WTC11 (cell line): ENCODE results near the gene MSI2. TPM values are rescaled to one million over a fixed set of nuclear protein-coding genes. Genes with fewer than 3 reads are reported as not detected.

Experiments
- ATAC-seq: fragments of 200-7000 bp; cut with Tn5 transposase; 2 replicates; pipeline ENCODE4 v1.10.0; 2021; ENCODE audit warnings: mild to moderate bottlenecking, moderate library complexity
- CTCF ChIA-PET: fragments of 300-600 bp; sonication (Branson Sonifier 250); formaldehyde crosslinking; loops from one replicate; lab custom pipeline; 2021; ENCODE audit warnings: antibody characterized with exemption; lab: Charles Lee
- POLR2A ChIA-PET: fragments of 350-600 bp; sonication (Branson Sonifier 250); formaldehyde crosslinking; loops from one replicate; lab custom pipeline; 2021; ENCODE audit warnings: antibody characterized with exemption; lab: Charles Lee
- DNase-seq: peaks from one replicate; pipeline ENCODE4 v3.0.0; 2021; ENCODE audit warnings: low spot score
- H3K27ac Mint-ChIP-seq: 2 replicates; pipeline ENCODE4 v1.8.0; 2021; ENCODE audit warnings: mixed read lengths
- H3K27me3 Mint-ChIP-seq: 2 replicates; pipeline ENCODE4 v1.8.0; 2021; ENCODE audit warnings: low read depth, mild to moderate bottlenecking, moderate library complexity, mixed read lengths
- H3K36me3 Mint-ChIP-seq: 2 replicates; pipeline ENCODE4 v1.8.0; 2021; ENCODE audit warnings: mixed read lengths
- H3K4me1 Mint-ChIP-seq: 2 replicates; pipeline ENCODE4 v1.8.0; 2022; ENCODE audit warnings: mixed read lengths
- H3K4me3 Mint-ChIP-seq: 2 replicates; pipeline ENCODE4 v1.8.0; 2021; ENCODE audit warnings: mild to moderate bottlenecking, moderate library complexity, mixed read lengths
- H3K9me3 Mint-ChIP-seq: 2 replicates; pipeline ENCODE4 v1.8.0; 2021; ENCODE audit warnings: mixed read lengths
- IRF2 ChIP-seq: sonication (generic); formaldehyde crosslinking; IDR thresholded peaks from 2 replicates; pipeline ENCODE4 v1.8.0; 2022; ENCODE audit warnings: low read depth, missing genetic modification reagents, borderline replicate concordance
- JUN ChIP-seq: sonication (generic); formaldehyde crosslinking; IDR thresholded peaks from 2 replicates; pipeline ENCODE4 v1.8.0; 2023; ENCODE audit warnings: mild to moderate bottlenecking, missing genetic modification reagents
- TCF7 ChIP-seq: sonication (generic); formaldehyde crosslinking; IDR thresholded peaks from 2 replicates; pipeline ENCODE4 v1.8.0; 2022; ENCODE audit warnings: mild to moderate bottlenecking, low read depth, missing genetic modification reagents, moderate library complexity
- ZBTB21 ChIP-seq: sonication (generic); formaldehyde crosslinking; IDR thresholded peaks from 2 replicates; pipeline ENCODE4 v1.8.1; 2023; ENCODE audit warnings: mild to moderate bottlenecking, missing genetic modification reagents, borderline replicate concordance
- ZNF121 ChIP-seq: sonication (generic); formaldehyde crosslinking; IDR thresholded peaks from 2 replicates; pipeline ENCODE4 v1.8.0; 2023; ENCODE audit warnings: missing genetic modification reagents
- total RNA-seq: library from RNA; stranded (reverse); gene quantifications from 3 replicates; pipeline ENCODE4 v1.2.3, GENCODE V29; 2021
- TF ChIP-seq, protein P1 (sequence below): fragments of 250-450 bp; sonication (Bioruptor Pico); IDR thresholded peaks from 2 replicates; pipeline ENCODE4 v1.9.0; 2021; ENCODE audit warnings: mild to moderate bottlenecking, borderline replicate concordance
- TF ChIP-seq, protein P2 (sequence below): sonication (generic); formaldehyde crosslinking; IDR thresholded peaks from 2 replicates; pipeline ENCODE4 v1.8.1; 2022; ENCODE audit warnings: mild to moderate bottlenecking, missing genetic modification reagents, moderate library complexity, borderline replicate concordance
- TF ChIP-seq, protein P3 (sequence below): fragments of 250-450 bp; sonication (Bioruptor Pico); conservative IDR thresholded peaks from 2 replicates; pipeline ENCODE4 v1.9.0; 2021; ENCODE audit warnings: mild to moderate bottlenecking
- TF ChIP-seq, protein P4 (sequence below): fragments of 250-450 bp; sonication (Bioruptor Pico); IDR thresholded peaks from 2 replicates; pipeline ENCODE4 v2.1.2; 2022; ENCODE audit warnings: mild to moderate bottlenecking, moderate library complexity
- TF ChIP-seq, protein P5 (sequence below): fragments of 200-600 bp; IDR thresholded peaks from 2 replicates; pipeline ENCODE4 v1.8.0; 2022; ENCODE audit warnings: antibody characterized with exemption
- TF ChIP-seq, protein P6 (sequence below): sonication (generic); formaldehyde crosslinking; conservative IDR thresholded peaks from 2 replicates; pipeline ENCODE4 v1.8.1; 2022; ENCODE audit warnings: mild to moderate bottlenecking, missing genetic modification reagents

The MSI2 gene
- total RNA-seq, 1 experiment from 2014 or later = 82.1 TPM

DNA sequence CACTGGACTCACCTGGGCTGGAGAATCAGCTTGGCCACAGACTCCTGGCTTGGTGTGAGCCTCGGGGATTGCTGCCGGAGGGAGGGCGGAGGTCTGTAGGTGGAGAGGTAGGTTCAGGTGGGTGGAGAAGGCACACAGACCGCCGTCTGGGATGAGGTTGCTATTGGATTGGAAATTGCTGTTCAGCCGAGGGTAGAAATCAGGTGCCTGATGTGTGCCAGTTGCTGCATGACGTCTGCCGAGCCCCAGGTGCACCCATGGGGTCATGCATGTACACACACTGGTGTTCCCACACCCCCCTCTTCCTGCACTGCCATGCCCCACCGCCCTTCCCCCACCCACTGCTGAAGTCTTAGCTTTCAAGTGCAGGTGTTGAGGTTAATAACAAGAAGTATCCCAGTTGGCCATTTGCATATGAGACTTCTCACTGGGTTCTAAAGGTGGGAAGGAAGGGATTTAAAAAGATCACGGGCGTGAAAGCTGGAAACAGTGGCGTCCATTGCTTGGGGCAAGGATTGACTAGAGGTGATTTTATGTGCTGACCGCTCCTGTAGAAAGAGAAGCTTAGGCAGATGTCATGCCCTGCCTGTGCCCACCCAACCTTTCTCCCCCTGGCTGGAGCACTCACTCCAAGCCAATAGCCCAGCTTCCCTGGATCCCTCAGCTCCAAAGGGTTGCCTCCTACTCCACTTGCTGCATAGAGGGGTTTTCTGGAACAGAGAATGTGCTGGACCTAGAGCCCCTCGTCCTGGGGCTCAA, 295.2 kb downstream of the MSI2 start (continued):
- TF ChIP-seq, protein P1, sequence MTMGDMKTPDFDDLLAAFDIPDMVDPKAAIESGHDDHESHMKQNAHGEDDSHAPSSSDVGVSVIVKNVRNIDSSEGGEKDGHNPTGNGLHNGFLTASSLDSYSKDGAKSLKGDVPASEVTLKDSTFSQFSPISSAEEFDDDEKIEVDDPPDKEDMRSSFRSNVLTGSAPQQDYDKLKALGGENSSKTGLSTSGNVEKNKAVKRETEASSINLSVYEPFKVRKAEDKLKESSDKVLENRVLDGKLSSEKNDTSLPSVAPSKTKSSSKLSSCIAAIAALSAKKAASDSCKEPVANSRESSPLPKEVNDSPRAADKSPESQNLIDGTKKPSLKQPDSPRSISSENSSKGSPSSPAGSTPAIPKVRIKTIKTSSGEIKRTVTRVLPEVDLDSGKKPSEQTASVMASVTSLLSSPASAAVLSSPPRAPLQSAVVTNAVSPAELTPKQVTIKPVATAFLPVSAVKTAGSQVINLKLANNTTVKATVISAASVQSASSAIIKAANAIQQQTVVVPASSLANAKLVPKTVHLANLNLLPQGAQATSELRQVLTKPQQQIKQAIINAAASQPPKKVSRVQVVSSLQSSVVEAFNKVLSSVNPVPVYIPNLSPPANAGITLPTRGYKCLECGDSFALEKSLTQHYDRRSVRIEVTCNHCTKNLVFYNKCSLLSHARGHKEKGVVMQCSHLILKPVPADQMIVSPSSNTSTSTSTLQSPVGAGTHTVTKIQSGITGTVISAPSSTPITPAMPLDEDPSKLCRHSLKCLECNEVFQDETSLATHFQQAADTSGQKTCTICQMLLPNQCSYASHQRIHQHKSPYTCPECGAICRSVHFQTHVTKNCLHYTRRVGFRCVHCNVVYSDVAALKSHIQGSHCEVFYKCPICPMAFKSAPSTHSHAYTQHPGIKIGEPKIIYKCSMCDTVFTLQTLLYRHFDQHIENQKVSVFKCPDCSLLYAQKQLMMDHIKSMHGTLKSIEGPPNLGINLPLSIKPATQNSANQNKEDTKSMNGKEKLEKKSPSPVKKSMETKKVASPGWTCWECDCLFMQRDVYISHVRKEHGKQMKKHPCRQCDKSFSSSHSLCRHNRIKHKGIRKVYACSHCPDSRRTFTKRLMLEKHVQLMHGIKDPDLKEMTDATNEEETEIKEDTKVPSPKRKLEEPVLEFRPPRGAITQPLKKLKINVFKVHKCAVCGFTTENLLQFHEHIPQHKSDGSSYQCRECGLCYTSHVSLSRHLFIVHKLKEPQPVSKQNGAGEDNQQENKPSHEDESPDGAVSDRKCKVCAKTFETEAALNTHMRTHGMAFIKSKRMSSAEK (CRISPR knock-in tag) = no peak
- TF ChIP-seq, protein P2, sequence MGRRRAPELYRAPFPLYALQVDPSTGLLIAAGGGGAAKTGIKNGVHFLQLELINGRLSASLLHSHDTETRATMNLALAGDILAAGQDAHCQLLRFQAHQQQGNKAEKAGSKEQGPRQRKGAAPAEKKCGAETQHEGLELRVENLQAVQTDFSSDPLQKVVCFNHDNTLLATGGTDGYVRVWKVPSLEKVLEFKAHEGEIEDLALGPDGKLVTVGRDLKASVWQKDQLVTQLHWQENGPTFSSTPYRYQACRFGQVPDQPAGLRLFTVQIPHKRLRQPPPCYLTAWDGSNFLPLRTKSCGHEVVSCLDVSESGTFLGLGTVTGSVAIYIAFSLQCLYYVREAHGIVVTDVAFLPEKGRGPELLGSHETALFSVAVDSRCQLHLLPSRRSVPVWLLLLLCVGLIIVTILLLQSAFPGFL (CRISPR knock-in tag) = no peak
- TF ChIP-seq TCF7 (CRISPR knock-in tag) (no peak), ZBTB21 (no peak), IRF2 (no peak), JUN (CRISPR knock-in tag) (no peak)
- TF ChIP-seq, protein P3, sequence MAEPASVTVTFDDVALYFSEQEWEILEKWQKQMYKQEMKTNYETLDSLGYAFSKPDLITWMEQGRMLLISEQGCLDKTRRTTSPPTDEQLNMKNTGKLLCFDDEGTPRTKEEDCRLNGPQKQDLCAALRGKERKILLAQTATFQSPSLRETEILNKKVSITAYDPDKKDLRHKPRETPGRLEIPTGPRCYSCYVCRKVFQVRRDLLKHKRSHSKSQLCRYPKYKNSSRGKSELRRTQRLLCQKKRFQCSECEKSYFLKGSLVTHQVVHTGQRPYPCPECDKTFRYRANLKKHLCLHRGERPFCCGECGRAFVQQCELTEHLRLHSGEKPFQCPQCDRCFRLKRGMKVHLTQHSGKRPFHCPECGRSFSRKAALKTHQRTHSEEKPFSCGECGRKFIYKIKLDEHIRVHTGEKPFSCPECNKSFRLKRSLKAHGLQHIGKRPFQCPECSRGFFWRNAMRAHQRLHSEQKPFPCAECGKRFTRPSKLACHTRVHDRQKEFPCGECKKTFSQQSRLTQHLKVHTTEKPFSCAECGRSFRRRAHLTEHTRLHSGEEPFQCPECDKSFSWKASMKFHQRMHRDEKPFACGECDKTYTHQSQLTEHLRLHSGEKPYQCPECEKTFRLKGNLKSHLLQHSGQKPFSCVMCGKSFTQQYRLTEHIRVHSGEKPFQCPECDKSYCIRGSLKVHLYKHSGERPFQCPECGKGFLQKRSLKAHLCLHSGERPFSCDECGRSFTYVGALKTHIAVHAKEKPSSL (CRISPR knock-in tag) = no peak

DNA sequence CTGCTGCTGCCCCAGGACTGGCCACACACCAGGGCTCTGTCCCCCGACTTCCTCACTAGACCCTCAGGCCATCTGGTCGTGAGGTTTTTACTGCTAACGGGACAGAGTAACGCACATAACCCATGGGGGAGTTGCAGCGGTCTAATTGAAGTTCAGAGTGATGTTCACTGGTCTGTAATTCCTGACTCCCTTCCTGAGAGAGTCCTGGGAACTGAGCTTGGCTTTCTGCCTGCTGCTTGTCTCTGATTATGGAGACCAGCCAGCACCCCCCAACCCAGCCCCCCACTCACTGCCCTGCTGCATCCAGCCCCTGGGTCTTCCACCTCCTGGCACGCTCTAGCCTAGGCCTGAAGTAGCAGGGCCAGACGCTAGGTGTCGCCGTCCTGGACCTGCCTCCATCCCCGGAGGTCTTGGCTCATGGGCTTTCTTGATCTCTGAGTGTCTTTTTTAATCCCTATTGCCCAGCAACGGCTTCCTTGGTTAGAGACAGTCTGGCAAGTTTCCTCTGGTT, 295.8 kb downstream of the MSI2 start:
- ATAC-seq = peak; percentile 76
- CTCF ChIA-PET = interaction anchor here (0.6 to 3.5 kb wide), 17 partner anchors 9 to 215 kb away, joined by 3 to 31 read pairs (median 4); no protein-coding TSS in a partner anchor

More for the DNA sequence above, 295.8 kb downstream of the MSI2 start:
- Mint-ChIP-seq H3K9me3 (no peaks in the 10 kb centered on the region), H3K4me1 (peaks cover 88% of the 10 kb centered on the region), H3K27me3 (no peaks in the 10 kb centered on the region), H3K4me3 (no peak overlapping the region), H3K36me3 (no peaks in the 10 kb centered on the region), H3K27ac (peak overlapping the region; percentile 70; the same call in 1 of the 2 replicates)
- TF ChIP-seq, protein P4, sequence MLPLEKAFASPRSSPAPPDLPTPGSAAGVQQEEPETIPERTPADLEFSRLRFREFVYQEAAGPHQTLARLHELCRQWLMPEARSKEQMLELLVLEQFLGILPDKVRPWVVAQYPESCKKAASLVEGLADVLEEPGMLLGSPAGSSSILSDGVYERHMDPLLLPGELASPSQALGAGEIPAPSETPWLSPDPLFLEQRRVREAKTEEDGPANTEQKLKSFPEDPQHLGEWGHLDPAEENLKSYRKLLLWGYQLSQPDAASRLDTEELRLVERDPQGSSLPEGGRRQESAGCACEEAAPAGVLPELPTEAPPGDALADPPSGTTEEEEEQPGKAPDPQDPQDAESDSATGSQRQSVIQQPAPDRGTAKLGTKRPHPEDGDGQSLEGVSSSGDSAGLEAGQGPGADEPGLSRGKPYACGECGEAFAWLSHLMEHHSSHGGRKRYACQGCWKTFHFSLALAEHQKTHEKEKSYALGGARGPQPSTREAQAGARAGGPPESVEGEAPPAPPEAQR (CRISPR knock-in tag) = no peak
- TF ChIP-seq, protein P5, sequence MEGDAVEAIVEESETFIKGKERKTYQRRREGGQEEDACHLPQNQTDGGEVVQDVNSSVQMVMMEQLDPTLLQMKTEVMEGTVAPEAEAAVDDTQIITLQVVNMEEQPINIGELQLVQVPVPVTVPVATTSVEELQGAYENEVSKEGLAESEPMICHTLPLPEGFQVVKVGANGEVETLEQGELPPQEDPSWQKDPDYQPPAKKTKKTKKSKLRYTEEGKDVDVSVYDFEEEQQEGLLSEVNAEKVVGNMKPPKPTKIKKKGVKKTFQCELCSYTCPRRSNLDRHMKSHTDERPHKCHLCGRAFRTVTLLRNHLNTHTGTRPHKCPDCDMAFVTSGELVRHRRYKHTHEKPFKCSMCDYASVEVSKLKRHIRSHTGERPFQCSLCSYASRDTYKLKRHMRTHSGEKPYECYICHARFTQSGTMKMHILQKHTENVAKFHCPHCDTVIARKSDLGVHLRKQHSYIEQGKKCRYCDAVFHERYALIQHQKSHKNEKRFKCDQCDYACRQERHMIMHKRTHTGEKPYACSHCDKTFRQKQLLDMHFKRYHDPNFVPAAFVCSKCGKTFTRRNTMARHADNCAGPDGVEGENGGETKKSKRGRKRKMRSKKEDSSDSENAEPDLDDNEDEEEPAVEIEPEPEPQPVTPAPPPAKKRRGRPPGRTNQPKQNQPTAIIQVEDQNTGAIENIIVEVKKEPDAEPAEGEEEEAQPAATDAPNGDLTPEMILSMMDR = peak; percentile 57
- TF ChIP-seq, protein P6, sequence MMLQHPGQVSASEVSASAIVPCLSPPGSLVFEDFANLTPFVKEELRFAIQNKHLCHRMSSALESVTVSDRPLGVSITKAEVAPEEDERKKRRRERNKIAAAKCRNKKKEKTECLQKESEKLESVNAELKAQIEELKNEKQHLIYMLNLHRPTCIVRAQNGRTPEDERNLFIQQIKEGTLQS (CRISPR knock-in tag) = no peak
- peak; percentile 68; the same call in 1 of the 2 replicates for TF ChIP-seq ZNF121
- POLR2A ChIA-PET = interaction anchor here (0.7 kb wide), 1 partner anchor 48 kb away, joined by 3 read pairs; no protein-coding TSS in a partner anchor
- DNase-seq = peak; percentile 81
